ES-I3 (cell line): ENCODE measurements around the gene FURIN.

ENCODE experiments used
- H3K36me3 ChIP-seq: 2 replicates; pipeline ENCODE4 v1.6.1; 2013; ENCODE audit warnings: mild to moderate bottlenecking, low read length, control low read depth, moderate library complexity; ENCODE audit not compliant: insufficient read depth
- H3K4me1 ChIP-seq: 2 replicates; pipeline ENCODE4 v1.6.1; 2013; ENCODE audit warnings: mild to moderate bottlenecking, control low read depth, low read length; ENCODE audit not compliant: insufficient read depth
- H3K9ac ChIP-seq: 2 replicates; pipeline ENCODE4 v1.6.1; 2013; ENCODE audit warnings: low read depth, mild to moderate bottlenecking, low read length, moderate library complexity
- H3K9me3 ChIP-seq: 2 replicates; pipeline ENCODE4 v1.6.1; 2013; ENCODE audit warnings: mild to moderate bottlenecking, low read length, moderate library complexity; ENCODE audit not compliant: control insufficient read depth, insufficient read depth

FURIN gene

DNA sequence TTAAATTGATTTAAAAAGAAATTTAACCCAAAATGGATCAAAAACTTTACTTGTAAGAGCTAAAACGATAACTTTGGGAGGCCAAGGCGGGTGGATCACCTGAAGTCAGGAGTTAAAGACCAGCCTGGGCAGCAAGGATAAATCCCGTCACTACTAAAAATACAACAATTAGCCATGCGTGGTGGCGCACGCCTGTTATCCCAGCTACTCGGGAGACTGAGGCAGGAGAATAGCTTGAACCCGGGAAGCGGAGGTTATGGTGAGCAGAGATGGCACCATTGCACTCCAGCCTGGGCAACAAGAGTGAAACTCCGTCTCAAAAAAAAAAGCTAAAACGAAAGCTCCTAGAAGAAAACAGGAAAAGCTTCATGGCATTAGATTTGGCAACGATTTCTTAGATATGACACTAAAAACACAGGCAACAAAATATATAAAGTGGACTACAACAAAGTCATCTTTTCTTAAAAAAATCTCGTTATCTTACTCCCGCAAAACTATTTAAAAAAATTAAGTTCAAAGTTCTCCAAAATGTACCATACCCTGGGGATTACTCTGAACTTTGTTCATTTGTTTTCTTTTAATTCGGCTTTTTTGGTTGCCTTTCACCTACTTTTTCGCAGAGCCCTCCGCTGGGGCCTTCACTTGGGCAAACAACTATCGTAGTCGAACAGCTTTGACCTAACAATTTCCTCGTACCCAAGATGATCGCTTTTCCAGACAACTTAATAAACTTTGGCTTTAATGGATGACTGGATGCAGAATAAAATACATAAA lies 61.0 kb downstream of the FURIN start:
- Histone ChIP-seq H3K9me3 (no peaks in the 10 kb centered on the region), H3K4me1 (no peaks in the 10 kb centered on the region), H3K36me3 (no peaks in the 10 kb centered on the region), H3K9ac (peak overlapping the region; percentile 62; the same call in 1 of the 2 replicates)

DNA sequence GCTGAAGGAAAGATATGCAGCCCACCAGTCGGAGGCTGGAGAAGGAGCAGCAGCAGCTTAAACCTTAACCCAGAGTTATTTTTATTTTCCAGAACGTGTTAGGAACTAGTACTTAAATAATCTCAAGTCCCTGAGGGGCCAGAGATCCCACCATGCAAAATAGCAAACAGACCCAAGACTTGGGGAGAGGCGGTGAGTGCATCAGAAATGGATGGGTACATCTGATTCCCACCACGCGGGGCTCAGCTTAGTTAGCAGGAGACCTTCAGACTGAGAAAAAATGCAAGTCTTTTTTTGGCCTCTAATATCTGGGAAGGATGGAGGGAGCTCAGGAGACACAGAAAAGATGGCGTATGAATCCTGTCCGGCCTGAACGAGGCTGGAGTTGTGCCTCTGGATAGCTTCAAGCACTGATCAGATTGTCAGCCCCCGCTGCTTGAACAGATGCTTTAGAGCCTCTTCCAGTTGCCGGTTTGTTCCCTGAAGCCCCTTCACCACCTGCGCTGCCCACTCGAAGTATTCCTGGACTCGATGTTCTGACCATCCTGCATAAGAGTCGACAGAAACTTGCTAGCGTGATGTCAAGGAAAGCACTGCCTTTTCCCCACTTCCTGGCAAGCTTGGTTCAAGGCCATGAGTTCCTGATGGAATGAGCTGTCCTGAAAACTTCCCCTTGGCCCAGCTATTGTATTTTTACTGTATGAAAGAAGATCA lies 62.6 kb downstream of the FURIN start:
- no peak overlapping the region for H3K9ac ChIP-seq
- H3K9me3 ChIP-seq, result no peaks in the 10 kb centered on the region
- no peaks in the 10 kb centered on the region for H3K36me3 ChIP-seq
- H3K4me1 ChIP-seq, result no peaks in the 10 kb centered on the region

DNA sequence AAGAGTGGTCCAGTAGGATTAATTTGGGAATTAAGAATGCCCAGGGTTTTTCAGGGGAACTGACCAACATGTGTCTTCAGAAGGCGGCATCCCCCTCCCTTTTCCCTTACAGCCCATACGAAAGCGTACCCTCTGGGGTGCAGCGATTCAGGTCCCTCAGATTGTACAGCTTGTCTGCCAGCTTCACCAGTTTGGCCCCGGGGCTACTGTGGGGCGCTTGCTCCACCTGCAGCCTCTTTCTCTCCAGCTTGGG lies 63.1 kb downstream of the FURIN start:
- Histone ChIP-seq H3K9me3 (no peaks in the 10 kb centered on the region), H3K9ac (no peak overlapping the region), H3K36me3 (no peaks in the 10 kb centered on the region), H3K4me1 (no peaks in the 10 kb centered on the region)

DNA sequence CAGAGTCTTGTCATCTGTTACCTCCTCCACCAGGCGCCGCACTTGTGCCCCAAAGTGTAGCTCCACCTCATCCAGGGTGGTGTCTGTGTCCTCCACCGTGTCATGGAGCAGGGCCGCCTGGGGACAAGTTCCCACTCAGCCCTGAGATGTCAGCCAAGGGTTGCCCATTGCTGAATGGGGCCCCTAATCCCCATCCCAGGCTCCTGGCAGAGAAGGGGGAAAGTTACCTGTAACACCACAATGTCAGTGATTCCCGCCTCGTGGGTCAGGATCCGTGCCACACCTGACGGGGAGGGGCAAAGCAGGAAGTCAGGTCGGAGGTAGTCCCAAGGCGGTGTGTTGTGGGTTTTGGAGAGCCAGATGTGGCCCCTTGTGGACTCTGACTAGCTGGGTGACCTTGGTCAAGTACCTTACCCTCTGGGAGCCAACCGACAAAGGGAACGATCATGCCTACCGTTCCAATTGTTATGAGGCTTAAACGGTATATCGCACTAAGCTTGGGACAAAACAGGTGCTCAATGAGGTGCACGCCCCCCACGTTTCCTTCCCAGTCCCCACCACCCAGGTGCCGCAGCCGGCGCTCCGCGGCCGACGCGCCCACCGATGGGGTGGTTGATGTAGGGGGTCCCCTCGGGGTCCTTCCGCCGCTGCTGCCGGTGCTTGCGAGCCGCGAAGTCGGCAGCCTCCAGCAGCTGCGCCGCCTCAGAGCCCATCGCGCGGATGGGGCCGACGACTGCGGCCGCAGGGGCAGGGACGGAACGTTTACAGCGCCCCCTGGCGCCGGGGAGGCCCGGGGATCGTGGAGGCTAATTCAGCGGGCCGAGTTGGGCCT lies 63.7 kb downstream of the FURIN start, which contains the start of gene HDDC3:
Gene HDDC3 (minus strand): TSS at position 722 of the 832 bp plus-strand sequence. CDS start 9 bp downstream, at position 713.
- peak within 1 kb of the TSS; percentile 86 for H3K9ac ChIP-seq
- H3K36me3 ChIP-seq, result no peaks in the 10 kb centered on the region; the same call in 1 of the 2 replicates
- no peaks in the 10 kb centered on the region for H3K9me3 ChIP-seq
- no peaks in the 10 kb centered on the region for H3K4me1 ChIP-seq

DNA sequence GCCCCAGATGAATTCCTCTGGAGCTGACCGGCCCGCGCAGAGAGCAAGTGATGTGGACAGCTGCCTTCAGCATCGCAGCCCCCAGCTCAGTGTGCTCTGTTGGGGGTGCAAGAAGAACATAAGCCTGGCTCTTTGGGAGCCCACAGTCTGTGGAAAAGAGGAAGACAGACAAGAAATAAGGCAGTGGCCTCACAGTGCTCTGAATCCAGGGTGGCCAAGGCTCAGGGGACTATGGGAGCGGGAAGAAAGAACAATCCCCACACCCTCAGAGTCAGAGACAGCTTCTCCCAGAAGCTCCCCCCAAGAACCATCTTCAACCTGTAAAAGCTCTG lies 64.2 kb downstream of the FURIN start:
- no peaks in the 10 kb centered on the region; the same call in 1 of the 2 replicates for H3K36me3 ChIP-seq
- no peaks in the 10 kb centered on the region for H3K4me1 ChIP-seq
- H3K9me3 ChIP-seq, result no peaks in the 10 kb centered on the region
- no peak overlapping the region for H3K9ac ChIP-seq
